GM12872 (cell line): ENCODE measurements around the gene HSD11B2.

ENCODE experiments used
- TF ChIP-seq, protein P1 (sequence below): IDR thresholded peaks from 3 replicates; pipeline ENCODE4 v1.5.1; 2011; ENCODE audit warnings: low read depth, mild to moderate bottlenecking, low read length, moderate library complexity; ENCODE audit not compliant: insufficient read depth

The HSD11B2 gene

DNA sequence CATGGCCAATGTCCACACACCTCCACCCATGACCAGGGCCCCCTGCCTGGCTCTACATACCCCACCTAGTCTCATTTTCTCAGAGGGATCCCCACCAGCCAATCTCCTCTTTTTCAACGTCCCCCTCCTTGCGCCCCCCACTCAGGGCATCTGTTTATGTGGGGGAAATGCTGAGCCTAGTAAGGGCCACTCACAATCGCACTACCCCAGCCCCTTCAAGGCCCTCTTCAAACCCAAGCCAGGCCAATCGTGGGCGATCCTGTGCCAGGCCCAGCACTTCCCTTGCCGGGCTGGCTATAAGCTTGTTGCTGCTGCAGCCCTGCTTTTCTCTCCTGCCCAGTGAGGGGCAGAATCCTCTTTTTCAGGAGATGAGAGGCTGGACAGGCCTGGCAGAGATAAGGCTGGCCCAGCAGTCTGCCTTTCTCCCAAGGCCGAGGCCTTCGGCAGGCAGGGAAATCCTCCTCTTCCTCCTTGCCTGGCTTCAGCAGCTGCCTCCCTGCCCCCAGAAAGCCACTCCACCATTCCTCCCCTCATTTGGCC lies 16.1 kb downstream of the HSD11B2 start:
- TF ChIP-seq, protein P1, sequence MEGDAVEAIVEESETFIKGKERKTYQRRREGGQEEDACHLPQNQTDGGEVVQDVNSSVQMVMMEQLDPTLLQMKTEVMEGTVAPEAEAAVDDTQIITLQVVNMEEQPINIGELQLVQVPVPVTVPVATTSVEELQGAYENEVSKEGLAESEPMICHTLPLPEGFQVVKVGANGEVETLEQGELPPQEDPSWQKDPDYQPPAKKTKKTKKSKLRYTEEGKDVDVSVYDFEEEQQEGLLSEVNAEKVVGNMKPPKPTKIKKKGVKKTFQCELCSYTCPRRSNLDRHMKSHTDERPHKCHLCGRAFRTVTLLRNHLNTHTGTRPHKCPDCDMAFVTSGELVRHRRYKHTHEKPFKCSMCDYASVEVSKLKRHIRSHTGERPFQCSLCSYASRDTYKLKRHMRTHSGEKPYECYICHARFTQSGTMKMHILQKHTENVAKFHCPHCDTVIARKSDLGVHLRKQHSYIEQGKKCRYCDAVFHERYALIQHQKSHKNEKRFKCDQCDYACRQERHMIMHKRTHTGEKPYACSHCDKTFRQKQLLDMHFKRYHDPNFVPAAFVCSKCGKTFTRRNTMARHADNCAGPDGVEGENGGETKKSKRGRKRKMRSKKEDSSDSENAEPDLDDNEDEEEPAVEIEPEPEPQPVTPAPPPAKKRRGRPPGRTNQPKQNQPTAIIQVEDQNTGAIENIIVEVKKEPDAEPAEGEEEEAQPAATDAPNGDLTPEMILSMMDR, result no peak

GRCh38 chr16:67447508-67448076 lies 16.7 kb downstream of the HSD11B2 start:
- TF ChIP-seq, protein P1, result peak; percentile 86

DNA sequence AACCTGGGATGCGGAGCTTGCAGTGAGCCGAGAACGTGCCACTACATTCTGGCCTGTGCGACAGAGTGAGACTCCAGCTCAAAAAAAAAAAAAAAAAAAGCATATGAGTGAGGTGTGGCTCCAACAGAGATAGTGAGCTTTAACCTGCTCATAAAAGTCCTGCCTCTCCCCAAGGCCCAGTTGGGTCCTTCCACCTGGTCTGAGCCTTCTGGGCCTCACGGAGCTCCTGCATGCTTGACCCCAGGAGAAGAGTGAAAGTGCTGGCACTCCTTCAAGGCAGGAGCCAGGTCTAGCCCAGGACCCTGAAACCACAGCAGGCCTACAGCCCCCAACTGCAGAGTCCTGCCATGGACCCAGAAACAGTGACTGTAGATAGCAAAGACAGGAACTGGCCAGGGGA lies 17.7 kb downstream of the HSD11B2 start:
- TF ChIP-seq, protein P1, result no peak

DNA sequence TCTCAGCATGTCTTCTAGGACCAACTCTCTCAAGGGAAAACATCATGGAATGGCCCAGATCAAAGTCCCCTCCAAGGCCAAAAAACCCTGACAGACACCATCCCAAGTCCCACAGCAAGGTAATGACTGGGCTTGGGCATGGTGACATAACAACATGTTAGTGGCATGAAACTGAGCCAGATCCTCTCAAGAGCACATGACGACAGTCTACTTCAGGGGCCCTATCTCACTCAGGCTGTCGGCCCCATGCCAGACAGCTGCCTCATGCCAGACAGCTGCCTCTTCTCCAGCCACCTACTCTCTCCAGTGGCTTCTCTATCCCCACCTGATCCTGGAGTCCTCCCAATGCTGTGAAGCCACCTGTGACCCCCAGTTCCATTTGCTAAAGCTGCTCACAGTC lies 18.4 kb downstream of the HSD11B2 start:
- TF ChIP-seq, protein P1, result no peak

DNA sequence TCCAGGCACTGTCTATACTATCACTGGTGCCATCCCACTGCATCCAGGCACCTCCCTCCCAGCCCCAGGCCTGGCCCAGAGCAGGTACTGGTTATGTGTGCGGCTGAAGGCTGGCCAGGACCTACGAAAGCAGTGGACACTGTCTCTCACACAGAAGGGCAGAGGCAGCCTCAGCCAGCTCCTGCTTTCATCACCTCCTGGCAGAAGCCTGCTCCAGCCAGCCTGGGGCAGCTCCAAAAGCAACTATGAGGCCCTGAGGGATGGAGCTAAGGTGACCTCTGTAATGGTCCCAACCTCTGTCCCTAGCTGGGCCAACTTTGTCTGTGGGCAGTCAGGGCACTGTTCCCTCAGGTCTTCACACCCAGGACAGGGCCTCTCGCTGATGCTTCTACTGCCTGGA lies 18.8 kb downstream of the HSD11B2 start:
- TF ChIP-seq, protein P1, result no peak

- TF ChIP-seq, protein P1, result no peak
Observed at GRCh38 chr16:67451061-67451703, 20.3 kb downstream of the HSD11B2 start.

DNA sequence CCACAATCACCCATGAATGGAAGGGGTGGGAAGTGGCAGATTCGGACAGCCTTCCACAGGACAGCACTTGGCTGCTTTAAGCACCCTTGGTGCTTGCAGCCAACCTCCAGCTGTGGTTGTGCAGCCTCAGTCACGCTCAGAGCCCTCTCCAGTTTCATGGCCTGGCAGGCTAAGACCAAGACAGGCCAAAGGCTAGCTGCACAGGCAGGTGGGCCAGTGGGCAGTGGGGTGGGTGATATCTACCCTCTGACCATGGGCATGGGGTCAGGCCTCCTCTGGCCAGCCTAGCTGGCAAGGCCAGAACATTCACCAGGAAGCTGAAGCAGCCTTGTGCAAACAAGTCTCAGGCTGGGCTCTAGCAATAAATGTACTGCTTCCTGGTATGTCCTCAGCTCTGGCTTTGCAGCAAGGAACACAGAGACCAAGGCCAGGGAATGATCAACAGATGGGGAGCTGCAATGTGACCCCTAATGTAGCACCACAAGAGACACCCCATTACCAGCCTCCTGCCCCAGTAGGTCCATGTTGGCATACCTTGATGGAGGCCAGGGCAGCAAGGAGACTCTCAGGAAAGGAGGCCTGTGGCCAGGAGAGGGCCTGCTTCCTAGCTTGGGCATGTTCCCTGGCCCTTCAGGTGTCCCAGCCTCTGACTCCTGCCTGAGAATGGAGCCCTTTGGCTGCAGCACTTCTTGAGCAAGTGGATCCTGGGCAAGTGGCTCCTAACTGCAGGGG lies 20.9 kb downstream of the HSD11B2 start:
- TF ChIP-seq, protein P1, result no peak
